Stimulated activated CD4-positive, alpha-beta T cell treated with anti-CD3 and anti-CD28 coated beads, Interleukin-2, amount 100 ng/mL, for 24 hours (primary cell): ENCODE measurements around the gene MYT1.
"Not testable (repeated sequence)": the region's sequence is repeated elsewhere in the genome, so short reads cannot be mapped to it uniquely, and the experiment has no call there.

Source experiments
- DNase-seq, 2 donors: peaks; one replicate each; pipeline ENCODE4 v3.0.0-alpha.2; 2020

Gene MYT1

DNA sequence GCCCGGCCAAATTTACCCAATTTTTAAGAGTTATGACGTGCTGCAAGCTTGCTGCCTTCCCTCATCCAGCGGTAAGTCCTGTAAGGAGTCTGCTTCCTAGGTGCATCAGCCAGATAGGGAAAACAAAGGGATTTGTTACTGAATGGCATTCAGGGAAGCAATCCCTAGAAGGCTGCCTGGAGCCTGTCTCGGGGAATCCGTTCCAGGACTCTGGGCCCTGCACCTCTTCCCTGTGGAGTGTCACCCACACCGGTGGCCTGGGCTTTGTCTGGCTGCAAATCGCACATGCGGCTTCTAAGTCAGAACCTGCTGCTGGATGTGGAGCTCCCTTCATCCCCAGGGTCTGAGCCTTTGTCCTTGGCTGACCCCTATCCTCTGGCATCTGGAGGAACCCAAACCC lies 7.0 kb downstream of the MYT1 start:
- no peak for DNase-seq

DNA sequence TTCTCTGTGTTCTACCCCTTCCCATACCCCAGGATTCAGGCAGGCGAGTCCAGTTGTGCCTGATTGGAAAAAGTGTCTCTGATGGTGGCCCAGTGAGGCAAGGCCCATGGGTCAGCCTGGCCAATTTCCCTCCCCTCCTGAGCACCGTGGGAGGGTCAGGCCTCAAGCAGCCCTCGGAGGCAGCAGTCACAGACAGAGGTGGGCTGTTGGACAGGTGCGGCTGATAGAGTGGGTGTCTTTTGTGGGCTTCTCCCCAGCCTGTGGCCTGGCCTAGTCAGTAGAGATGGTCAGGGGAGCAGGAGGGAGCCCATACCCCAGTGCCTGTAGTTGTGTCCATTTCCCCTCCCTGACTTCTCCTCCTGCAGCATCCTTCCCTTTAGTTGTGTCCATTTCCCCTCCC lies 8.9 kb downstream of the MYT1 start:
- no peak for DNase-seq

DNA sequence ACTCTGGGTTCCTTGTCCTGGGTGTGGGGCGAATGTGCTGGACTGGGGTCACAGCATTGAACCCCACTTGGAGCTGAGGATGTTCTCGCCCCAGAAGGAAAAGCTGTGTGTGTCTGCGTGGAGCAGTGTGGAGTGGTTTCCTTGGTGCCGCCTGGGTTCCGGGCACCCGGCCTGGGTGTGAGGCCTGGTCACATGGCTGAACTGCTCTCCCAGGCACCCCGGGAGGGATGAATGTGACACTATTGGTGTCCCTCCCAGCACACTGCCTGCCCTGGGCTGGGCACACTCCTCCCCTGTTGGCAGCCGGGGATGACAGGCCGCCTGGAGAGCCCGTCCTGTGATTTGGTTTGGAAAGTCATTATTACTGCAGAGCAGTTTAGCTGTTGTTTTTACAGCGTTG lies 12.3 kb downstream of the MYT1 start:
- no peak for DNase-seq

DNA sequence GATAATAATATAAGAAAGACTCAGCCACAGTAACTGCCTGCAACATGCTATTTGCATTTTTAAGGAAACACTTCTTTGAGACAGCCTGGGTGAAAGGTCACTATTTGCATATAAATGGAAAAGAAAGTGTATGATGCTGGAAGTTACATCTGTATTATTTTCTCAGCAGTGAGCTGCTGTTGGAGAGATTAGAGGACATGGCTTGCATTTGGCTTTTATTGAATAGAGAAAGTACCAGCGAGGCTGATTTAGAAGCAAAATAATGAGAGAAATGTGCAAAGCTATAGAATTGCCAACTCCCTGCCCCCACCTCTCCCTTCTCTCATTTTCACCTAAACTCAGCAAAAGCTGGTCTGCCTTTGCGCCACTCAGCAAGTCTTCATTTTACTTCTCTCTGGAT lies 12.7 kb downstream of the MYT1 start:
- no peak for DNase-seq

DNA sequence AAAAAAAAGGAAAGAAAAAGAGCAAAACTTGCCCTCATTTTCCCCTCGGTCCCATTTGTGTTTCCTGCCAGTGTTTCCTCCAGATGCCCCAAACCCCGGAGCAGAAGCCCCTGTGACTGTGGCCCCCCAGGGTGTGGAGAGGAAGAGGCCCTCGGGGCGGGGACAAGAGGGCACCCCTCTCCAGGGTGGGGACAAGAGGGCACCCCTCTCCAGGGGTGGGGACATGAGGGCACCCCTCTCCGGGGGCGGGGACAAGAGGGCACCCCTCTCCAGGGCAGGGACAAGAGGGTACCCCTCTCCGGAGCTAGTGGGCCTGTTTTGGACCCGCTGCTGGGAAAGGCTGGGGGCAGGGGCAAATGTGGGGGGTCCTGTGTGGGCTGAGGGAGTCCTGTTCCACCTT lies 13.1 kb downstream of the MYT1 start:
- no peak for DNase-seq

DNA sequence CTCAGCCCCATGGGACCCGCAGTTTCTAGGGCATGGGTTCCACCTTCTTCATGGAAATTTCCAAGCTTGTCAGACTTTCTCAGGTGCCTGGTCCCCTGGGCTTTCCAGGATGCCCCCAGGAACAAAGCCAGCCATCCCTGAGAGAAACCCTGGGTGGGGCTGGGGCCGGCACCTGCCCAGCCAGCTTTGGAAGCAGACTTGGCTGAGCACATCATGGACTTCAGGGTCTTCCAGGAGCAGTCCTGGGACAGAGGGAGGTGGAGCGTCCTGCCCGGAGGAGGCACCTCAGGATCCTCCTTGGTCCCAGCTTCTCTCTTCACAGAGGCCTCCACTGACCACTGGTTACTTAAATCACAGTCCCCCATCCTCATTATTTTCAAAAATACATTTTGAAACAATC lies 13.5 kb downstream of the MYT1 start:
- DNase-seq = no peak

DNA sequence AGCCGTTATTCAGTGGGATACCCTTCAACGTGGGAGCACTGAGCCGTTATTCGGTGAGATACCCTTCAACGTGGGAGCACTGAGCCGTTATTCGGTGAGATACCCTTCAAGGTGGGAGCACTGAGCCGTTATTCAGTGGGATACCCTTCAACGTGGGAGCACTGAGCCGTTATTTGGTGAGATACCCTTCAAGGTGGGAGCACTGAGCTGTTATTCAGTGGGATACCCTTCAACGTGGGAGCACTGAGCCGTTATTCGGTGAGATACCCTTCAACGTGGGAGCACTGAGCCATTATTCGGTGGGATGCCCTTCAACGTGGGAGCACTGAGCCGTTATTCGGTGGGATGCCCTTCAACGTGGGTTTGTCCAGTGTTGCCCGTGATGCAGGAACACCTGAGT lies 14.7 kb downstream of the MYT1 start:
- DNase-seq = not testable (repeated sequence)

DNA sequence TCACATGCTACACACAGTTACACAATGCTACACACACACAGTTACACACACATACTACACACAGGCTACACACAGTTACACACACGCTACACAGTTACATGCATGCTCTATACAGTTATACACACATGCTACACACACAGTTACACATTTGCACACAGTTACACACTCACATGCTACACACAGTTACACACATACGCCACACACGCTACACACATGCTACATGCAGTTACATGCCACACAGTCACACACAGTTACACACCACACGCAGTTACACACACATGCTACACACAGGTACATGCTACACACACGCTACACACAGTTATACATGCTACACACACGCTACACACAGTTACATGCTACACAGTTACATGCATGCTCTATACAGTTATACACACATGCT lies 15.6 kb downstream of the MYT1 start:
- no peak for DNase-seq

DNA sequence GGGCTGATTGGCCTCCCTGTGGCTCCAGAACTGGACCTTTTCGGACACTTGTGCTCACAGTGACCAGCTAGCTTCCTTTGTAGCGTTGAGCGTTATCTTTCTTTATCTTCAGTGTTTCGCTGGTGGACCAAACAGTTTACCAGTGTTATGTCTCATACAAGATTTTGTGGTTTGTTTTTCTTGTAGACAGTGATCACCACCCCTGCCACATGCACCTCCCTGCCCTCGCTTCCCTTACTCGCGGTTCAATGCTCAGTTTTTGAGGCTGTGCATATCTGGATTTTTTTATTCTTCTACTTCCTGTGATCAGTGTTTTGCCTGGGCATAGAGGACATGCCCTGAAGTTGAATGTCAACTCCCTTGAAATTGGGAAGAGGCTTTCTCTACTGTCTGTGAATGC lies 16.4 kb downstream of the MYT1 start:
- DNase-seq = no peak

DNA sequence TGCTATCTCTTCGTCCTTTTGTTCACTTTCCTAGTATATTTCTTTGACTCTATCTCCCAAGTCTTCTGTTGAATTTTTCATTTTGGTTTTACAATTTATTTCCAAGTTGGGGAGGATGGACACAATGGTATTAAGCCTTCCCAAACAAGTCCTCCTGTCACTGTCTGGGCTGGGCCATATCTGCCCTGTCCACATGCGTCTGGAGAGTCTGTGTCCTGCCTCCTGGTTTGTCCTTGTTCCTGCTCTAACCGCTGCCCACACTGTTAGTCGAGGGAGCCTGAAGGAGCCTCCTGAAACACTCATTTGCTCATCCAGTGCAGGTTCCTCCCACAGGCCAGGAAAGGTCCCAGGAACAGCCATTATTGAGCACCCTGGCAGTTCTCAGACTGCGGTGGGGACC lies 17.1 kb downstream of the MYT1 start:
- DNase-seq = no peak

DNA sequence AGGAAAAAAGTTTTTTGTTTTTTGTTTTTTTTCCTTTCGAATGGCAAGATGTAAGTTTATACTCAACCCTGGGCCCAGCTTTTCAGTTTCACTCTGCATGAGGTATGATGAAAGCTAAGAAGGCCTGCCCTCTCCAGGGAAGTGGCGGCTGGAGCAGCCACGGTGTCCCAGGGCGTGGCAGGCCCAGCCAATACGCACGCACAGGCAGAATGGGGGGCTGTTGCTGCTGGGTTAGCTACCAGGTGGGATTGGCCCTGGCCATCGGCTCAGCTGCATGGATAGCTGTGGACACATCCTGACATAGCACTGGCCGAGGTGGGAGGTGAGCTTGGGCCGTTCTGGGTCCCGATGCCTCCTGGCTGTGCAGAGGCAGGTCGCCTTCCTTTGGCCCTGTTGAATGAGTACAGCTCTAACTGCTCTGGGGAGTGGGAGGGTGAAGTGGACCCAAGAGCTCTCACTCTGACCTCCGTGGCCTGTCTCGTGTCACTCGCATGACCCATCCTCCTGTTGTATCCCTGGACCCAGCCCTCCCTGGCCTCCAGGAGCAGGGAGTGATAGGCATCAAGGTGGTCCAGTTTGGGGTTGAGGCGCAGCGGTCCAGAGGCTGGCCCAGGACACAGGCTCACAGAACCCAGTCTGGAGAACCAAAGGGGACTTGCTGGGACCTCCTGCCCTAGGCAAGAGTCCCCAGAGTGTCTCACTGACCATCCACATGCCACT lies 18.1 kb downstream of the MYT1 start:
- no peak for DNase-seq

DNA sequence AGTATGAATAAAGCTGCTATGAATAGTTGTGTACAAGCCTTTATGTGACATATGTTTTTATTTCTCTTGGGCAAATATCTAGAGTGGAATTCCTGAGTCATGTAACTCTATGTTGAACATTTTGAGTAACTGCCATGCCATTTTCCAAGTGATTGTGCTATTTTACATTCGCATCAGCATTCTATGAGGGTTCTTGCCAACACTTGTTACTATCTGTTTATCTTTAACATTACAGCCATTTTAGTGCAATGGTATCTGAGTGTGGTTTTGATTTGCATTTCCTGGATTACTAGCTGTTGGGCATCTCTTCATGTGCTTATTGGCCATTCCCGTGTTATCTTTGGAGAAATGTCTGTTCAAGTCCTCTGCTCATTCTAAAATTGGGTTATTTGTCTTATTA lies 19.1 kb downstream of the MYT1 start:
- DNase-seq = no peak

DNA sequence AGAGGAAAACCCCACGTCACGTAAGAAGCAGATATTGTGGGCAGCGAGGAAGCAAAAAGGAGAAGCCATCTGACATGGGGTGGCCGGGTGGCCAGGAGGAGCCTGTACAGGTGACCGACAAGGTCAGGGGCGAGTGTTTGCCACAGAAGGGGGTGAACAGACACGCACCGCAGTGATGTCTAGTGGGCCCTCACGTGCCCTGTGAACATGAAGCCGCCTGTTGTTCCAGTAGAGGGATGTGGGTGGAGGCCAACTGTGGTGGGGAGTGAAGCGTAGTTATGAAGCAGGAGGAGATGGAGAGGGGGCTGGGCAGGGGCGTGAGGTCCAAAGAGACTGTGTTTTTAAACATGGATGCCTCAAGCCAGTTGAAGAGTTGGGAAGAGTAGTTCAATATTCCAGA lies 20.5 kb downstream of the MYT1 start:
- DNase-seq = no peak

DNA sequence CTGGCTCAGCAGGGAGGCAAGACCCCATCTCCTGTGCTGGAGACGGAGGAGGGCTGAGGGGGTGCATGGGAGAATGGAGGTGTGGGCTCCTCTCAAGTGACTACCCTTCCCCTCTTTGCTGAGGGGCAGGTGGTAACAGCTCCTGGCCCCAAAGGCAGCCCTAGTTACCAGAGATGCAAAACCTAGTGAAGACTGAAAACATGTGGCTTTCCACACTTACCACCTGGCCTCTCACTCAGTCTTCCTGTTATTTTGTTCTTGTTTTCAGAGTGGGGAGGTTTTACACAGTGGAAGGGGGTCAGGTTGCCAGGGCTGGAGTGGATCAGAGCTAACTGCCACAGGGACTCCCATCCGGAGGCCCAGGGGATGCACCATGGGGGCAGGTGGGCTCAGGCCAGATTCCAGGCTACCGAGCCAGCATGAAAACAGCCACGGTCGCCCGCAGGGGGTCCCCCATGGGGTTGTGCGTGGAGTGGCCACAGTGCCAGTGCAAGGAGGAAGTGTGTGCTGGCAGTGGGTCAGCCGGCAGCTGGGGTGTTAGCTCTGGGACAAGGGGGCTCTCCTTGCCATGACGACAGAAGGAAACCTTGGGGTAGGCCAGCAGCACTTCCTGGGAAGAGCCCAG lies 21.1 kb downstream of the MYT1 start:
- DNase-seq = no peak

DNA sequence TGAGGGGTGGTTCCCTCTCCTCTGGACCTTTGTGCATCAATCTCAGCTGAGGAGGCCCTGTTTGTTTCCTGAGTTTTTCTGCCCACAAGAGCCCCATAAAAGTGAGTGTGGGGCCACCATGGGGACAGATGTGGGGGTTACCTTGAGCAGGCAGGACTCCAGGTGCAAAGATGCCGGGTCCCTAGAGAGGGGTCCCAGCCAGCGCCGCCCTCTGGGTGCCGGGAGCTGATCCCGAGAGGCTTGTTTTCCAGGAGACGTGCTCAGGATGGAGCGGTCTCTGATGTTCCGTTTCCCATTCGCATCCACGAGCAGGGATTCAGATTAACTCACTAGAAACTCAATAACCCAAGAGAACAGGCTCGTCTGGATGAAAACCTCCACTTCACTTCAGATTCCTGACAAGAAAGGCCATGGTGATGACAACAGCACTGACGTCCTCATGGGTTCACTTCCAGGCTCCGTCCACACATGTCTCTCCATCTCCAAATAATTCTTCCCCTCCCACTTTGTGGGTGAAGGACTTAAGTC lies 21.9 kb downstream of the MYT1 start:
- no peak for DNase-seq

DNA sequence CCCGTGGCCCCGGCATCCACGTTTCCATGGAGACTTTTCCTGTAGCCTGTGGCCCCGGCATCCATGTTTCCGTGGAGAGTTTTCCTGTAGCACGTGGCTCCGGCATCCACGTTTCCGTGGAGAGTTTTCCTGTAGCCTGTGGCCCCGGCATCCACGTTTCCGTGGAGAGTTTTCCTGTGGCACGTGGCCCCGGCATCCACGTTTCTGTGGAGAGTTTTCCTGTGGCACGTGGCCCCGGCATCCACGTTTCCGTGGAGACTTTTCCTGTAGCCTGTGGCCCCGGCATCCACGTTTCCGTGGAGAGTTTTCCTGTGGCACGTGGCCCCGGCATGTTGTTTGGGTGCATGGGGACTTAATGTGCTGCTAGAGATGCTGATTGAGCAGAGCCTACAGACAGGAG lies 23.0 kb downstream of the MYT1 start:
- not testable (repeated sequence) for DNase-seq

DNA sequence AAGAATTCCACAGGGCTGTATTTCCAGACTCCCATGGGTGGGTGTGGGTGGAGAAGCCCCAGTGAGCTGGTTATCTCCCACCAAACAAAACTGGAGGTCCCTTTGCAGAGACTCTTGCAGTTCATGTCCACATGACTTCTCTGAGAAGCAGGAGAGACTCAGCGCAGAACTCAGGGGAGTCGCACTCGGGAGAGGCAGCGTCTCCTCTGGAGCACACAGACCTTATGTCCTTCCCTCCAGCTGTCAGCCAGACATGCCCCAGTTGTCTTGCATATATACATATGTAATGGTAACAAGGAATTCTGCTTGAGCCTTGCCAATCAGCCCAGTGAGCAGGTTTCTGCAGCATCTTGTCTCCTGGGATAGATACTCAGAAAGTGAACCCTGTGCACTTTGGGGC lies 23.8 kb downstream of the MYT1 start:
- DNase-seq = no peak

DNA sequence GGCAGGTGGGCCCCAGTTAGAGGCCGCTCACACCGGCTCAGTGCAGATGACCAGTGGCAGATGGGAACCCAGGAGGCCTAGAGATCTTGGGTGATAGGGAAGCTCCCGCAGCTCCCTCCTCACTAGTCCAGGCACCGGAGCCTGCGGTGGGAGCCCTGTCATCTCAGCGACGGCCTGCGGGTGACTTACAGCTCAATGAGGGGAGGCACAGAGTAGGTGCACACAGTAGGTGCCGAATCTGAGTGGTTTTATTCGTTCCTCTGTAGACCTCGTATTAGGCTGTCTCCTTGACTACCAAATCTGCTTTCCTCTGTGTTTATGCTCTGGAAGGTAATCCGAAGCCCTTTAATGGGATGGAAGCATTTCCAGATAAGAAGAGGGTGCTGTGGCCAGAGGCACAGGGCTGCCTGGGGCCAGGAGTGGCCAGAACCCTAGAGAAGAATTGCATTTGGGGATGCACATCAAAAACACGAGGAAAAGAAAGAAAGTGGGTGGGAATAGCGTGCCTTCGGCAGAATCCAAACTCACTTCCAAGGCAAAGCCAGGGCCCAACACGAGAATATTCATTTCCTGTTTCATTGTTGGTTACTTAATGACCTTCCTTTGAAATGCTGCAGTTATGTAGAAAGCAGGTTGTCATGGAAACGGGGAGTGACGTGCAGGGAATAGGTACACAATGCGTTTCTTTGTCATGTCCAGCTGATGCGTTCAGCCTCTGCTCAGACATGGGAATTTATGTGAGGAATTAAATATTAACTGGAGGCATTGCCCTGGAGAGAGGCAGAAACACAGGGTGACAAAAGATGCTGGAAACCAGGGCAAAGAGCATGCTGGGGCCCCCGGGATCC lies 24.7 kb downstream of the MYT1 start:
- no peak for DNase-seq

DNA sequence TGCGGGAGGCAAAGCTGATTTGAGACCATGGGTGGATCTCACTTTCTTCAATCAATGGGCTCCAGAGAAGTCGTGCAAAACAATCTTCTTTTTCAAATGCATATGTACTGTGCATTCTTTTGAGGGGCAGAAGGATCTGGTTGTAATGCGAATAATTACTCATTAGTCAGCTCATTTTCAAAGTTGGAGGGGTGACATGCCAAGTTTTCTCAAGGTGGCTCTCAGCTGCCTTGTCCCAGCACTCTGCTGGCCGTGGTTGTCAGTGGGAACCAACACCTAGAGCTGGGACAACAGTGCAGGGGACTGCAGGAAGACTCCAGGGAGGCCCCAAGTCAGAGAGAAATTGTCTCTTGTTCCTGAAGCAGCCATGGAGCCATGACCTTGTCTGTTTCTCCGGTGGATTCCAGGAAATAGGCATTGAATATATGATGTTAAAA lies 25.3 kb downstream of the MYT1 start:
- no peak for DNase-seq

DNA sequence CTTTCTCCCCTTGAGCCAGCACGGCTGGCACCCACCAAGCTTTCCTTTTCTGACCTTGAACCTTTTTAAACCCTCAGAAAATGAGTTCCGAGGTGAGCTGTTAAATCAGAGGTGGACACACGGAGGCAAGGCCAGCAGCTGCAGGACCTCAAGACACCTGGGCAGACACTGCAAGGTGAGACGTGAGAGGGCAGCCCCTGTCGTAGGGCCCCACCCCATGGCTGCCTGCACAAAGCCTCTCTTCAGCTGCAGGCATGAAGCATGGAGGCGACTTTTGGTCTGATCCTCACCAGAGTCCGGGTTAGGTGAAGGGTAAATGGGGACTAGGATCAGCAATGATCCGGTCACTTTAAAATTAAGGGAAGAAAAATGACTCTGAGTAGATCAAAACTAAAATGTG lies 25.7 kb downstream of the MYT1 start:
- DNase-seq = no peak

DNA sequence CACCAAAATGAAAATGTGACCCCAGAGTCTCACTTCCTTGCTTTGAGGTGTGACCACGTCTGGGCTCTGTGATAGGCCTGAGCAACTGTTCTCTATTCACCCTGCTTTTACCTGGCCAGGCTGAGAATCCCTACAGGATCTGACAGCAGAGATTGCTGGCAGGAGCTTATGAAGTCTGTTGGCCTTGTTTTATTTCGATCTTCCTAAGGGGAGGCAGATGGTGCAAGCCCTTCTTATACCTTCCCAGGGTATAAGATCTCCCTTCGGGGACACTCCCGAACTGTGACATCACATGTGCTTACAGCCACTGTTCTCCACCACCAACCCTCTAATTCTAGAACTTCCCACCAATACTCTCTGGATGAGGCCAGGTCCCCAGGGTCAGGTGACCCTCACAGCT lies 26.8 kb downstream of the MYT1 start:
- no peak for DNase-seq

DNA sequence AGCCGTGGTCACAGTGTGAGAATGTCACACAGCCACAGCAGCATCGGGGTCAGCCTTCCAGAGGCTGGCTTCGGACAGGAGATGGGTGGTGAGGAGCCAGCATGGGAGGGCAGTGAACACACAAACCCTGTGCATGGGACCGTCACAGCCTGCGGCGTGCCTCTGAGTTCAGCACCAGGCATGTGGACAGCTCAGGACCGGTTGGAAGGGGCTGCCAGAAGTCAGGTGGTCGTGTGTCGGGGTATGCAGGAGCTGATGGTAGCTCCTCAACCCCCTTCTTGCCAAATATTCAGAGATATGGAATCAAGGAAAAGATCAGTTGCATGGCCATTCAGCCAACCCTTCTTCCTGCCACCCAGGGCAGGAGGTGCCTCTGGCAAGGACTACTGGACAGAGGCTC lies 28.2 kb downstream of the MYT1 start:
- DNase-seq = no peak

DNA sequence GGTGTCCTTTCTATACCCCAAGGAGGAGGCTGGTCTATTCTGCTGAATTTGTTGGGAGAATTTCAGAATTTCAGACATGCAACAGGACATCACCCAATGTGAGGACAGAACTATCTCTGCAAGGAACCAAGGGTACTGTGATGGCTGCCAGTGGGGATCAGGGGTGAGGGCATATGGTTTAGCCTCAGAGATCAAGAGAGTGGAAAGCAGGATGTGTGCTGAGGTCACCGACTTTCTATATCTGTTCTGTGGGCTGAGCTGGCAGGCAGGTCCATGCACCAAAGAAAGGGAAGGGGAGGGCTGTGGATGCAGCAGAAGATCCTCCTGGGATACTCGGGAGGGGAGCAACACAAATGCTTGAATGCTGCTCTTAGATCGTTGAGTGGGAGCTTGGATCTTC lies 28.8 kb downstream of the MYT1 start:
- DNase-seq = no peak

DNA sequence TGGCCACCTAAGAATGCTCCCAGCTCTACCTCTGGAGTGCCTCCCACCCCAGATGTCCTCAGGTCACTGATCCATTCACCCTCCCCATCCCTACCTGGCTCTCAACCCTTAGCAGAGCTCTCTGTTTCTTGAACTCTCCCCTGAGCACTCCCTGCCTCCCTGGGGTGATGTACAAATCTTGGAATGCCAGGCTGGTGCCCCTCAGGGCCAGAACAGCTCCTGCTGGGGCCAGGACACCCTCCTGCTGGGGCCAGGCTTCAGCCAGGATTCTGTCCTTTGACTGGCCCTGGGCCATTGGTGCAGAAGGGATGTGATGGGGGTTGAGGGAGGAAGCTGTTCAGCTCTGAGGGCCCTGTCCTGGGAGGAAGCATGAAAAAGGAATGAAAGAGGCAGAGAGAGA lies 30.0 kb downstream of the MYT1 start:
- DNase-seq = no peak
